Measurements from ENCODE around the gene TOMM20L. TPM values are rescaled to one million over a fixed set of nuclear protein-coding genes. Genes with fewer than 3 reads are reported as not detected.

Gene TOMM20L
- total and polyA plus RNA-seq, 2 of the 13 experiments (the other 11 are each of a cell fraction or from before 2014, with no cell fraction given): 0.46 TPM; not detected in 1

GRCh38 chr14:58426670-58427280 is 31.0 kb downstream of the TOMM20L start (continued):
- TF ChIP-seq IRF9 (CRISPR knock-in tag; IDR thresholded peaks at IDR 0.05; ENCODE audit: borderline replicate concordance): 0 out of 2 replicates have a peak, but pooled peaks have one; percentile 38
- no peak for TF ChIP-seq ZNF496 (CRISPR knock-in tag; IDR thresholded peaks at IDR 0.05; ENCODE audit: insufficient replicate concordance)
- TF ChIP-seq BORCS8-MEF2B (CRISPR knock-in tag; IDR thresholded peaks at IDR 0.05): peak; percentile 79
- TF ChIP-seq ZNF572 (CRISPR knock-in tag; IDR thresholded peaks at IDR 0.05): peak; percentile 80; the same call in 1 of the 2 replicates
- TF ChIP-seq, protein P1, sequence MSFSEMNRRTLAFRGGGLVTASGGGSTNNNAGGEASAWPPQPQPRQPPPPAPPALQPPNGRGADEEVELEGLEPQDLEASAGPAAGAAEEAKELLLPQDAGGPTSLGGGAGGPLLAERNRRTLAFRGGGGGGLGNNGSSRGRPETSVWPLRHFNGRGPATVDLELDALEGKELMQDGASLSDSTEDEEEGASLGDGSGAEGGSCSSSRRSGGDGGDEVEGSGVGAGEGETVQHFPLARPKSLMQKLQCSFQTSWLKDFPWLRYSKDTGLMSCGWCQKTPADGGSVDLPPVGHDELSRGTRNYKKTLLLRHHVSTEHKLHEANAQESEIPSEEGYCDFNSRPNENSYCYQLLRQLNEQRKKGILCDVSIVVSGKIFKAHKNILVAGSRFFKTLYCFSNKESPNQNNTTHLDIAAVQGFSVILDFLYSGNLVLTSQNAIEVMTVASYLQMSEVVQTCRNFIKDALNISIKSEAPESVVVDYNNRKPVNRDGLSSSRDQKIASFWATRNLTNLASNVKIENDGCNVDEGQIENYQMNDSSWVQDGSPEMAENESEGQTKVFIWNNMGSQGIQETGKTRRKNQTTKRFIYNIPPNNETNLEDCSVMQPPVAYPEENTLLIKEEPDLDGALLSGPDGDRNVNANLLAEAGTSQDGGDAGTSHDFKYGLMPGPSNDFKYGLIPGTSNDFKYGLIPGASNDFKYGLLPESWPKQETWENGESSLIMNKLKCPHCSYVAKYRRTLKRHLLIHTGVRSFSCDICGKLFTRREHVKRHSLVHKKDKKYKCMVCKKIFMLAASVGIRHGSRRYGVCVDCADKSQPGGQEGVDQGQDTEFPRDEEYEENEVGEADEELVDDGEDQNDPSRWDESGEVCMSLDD (CRISPR knock-in tag; IDR thresholded peaks at IDR 0.05; ENCODE audit: borderline replicate concordance): peak; percentile 63; the same call in 1 of the 2 replicates
- TF ChIP-seq ZMYM3 (CRISPR knock-in tag; IDR thresholded peaks at IDR 0.05): no peak
- no peak for TF ChIP-seq ARHGAP35 (CRISPR knock-in tag; IDR thresholded peaks at IDR 0.05; ENCODE audit: borderline replicate concordance)
- no peak for TF ChIP-seq NFYB (CRISPR knock-in tag; IDR thresholded peaks at IDR 0.05)
- TF ChIP-seq, protein P2, sequence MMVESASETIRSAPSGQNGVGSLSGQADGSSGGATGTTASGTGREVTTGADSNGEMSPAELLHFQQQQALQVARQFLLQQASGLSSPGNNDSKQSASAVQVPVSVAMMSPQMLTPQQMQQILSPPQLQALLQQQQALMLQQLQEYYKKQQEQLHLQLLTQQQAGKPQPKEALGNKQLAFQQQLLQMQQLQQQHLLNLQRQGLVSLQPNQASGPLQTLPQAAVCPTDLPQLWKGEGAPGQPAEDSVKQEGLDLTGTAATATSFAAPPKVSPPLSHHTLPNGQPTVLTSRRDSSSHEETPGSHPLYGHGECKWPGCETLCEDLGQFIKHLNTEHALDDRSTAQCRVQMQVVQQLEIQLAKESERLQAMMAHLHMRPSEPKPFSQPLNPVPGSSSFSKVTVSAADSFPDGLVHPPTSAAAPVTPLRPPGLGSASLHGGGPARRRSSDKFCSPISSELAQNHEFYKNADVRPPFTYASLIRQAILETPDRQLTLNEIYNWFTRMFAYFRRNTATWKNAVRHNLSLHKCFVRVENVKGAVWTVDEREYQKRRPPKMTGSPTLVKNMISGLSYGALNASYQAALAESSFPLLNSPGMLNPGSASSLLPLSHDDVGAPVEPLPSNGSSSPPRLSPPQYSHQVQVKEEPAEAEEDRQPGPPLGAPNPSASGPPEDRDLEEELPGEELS (CRISPR knock-in tag; IDR thresholded peaks at IDR 0.05): no peak
- no peak for TF ChIP-seq HHEX (CRISPR knock-in tag; IDR thresholded peaks at IDR 0.05)
- TF ChIP-seq FOXK1 (CRISPR knock-in tag; IDR thresholded peaks at IDR 0.05; ENCODE audit: borderline replicate concordance, low read depth): no peak
- no peak for TF ChIP-seq SMARCE1 (IDR thresholded peaks at IDR 0.05; ENCODE audit: borderline replicate concordance)
- TF ChIP-seq, protein P3, sequence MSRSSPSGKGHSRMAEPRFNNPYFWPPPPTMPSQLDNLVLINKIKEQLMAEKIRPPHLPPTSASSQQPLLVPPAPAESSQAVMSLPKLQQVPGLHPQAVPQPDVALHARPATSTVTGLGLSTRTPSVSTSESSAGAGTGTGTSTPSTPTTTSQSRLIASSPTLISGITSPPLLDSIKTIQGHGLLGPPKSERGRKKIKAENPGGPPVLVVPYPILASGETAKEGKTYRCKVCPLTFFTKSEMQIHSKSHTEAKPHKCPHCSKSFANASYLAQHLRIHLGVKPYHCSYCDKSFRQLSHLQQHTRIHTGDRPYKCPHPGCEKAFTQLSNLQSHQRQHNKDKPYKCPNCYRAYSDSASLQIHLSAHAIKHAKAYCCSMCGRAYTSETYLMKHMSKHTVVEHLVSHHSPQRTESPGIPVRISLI (CRISPR knock-in tag; IDR thresholded peaks at IDR 0.05; ENCODE audit: borderline replicate concordance): peak; percentile 13; the same call in 1 of the 2 replicates
- peak; percentile 95 for TF ChIP-seq PITX1 (CRISPR knock-in tag; IDR thresholded peaks at IDR 0.05)
- TF ChIP-seq, protein P4, sequence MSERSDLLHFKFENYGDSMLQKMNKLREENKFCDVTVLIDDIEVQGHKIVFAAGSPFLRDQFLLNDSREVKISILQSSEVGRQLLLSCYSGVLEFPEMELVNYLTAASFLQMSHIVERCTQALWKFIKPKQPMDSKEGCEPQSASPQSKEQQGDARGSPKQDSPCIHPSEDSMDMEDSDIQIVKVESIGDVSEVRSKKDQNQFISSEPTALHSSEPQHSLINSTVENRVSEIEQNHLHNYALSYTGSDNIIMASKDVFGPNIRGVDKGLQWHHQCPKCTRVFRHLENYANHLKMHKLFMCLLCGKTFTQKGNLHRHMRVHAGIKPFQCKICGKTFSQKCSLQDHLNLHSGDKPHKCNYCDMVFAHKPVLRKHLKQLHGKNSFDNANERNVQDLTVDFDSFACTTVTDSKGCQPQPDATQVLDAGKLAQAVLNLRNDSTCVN (CRISPR knock-in tag; IDR thresholded peaks at IDR 0.05; ENCODE audit: borderline replicate concordance): no peak
- no peak for TF ChIP-seq ZNF7 (CRISPR knock-in tag; IDR thresholded peaks at IDR 0.05)
- TF ChIP-seq SPEN (CRISPR knock-in tag; IDR thresholded peaks at IDR 0.05; ENCODE audit: low read depth): peak; percentile 56; the same call in 1 of the 2 replicates
- TF ChIP-seq, protein P5, sequence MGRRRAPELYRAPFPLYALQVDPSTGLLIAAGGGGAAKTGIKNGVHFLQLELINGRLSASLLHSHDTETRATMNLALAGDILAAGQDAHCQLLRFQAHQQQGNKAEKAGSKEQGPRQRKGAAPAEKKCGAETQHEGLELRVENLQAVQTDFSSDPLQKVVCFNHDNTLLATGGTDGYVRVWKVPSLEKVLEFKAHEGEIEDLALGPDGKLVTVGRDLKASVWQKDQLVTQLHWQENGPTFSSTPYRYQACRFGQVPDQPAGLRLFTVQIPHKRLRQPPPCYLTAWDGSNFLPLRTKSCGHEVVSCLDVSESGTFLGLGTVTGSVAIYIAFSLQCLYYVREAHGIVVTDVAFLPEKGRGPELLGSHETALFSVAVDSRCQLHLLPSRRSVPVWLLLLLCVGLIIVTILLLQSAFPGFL (CRISPR knock-in tag; IDR thresholded peaks at IDR 0.05): no peak
- no peak for TF ChIP-seq ZNF432 (CRISPR knock-in tag; IDR thresholded peaks at IDR 0.05; ENCODE audit: borderline replicate concordance)
- TF ChIP-seq MIXL1 (CRISPR knock-in tag; IDR thresholded peaks at IDR 0.05): no peak

All from HepG2 (cell line).